Ovary (tissue), 9 donors: Measurements from ENCODE around the gene SH3PXD2A. TPM values are rescaled to one million over a fixed set of nuclear protein-coding genes. Genes with fewer than 3 reads are reported as not detected.

ENCODE experiments used
- DNase-seq, 5 donors: peaks; one replicate each; pipeline ENCODE4 v3.0.0-alpha.2; 2019 to 2020
- H3K27ac ChIP-seq, 2 donors: fragments of 200-600 bp; one replicate each; pipeline versions ENCODE4 v1.5.1 to v1.8.0; 2019 to 2022
- H3K27me3 ChIP-seq: fragments of 200-600 bp; one replicate; pipeline ENCODE4 v1.8.0; 2022
- H3K36me3 ChIP-seq: fragments of 200-600 bp; sonication (generic); one replicate; pipeline ENCODE4 v1.5.1; 2019
- H3K4me1 ChIP-seq: one replicate; pipeline ENCODE4 v1.8.1; 2013; ENCODE audit warnings: mild to moderate bottlenecking, moderate library complexity; ENCODE audit not compliant: insufficient read depth
- H3K4me3 ChIP-seq: fragments of 200-600 bp; sonication (generic); one replicate; pipeline ENCODE4 v1.5.1; 2017
- H3K9me3 ChIP-seq, 2 donors: fragments of 200-600 bp in 1 of 2; sonication (generic) in 1 of 2; one replicate each; pipeline versions ENCODE4 v1.5.1 to v1.8.1; 2013 to 2019; ENCODE audit warnings: mild to moderate bottlenecking in 1 of 2, moderate library complexity in 1 of 2
- CTCF ChIP-seq, 3 donors: fragments of 450-650 bp in 2 of 3; fragments of 200-600 bp in 1 of 3; IDR thresholded peaks; one replicate each; pipeline versions ENCODE4 v1.5.1 to v1.8.0; 2016 to 2022; ENCODE audit warnings: antibody characterized with exemption in 3 of 3, mild to moderate bottlenecking in 1 of 3
- EP300 ChIP-seq: sonication (generic); formaldehyde crosslinking; IDR thresholded peaks from one replicate; pipeline ENCODE4 v1.6.1; 2017; ENCODE audit warnings: antibody characterized with exemption
- POLR2A ChIP-seq: fragments of 450-650 bp; IDR thresholded peaks from one replicate; pipeline ENCODE4 v1.6.1; 2017; ENCODE audit warnings: antibody characterized with exemption, mild to moderate bottlenecking, moderate library complexity
- WGBS, 3 donors: extraction: QIAGEN DNeasy Blood & Tissue Kit in 1 of 3; methylation state at CpG; one replicate each; pipeline versions ENCODE4 v1.1.5 to v1.1.7; 2013 to 2017; 5-methylcytosine and 5-hydroxymethylcytosine counted together
- intact Hi-C, 4 donors: fragments of 100-400 bp; cut with DNase I; formaldehyde crosslinking; loops; one replicate each; pipeline versions ENCODE4 v1.11.0 to v1.15.1; 2022 to 2023
- polyA plus RNA-seq, 2 donors: library from polyadenylated mRNA; stranded (reverse); fragments of 200-250 nt in 1 of 2; fragments of 350-450 nt in 1 of 2; fragmentation: Illumina TruSeq in 1 of 2; extraction: RNeasy Lipid Tissue Mini Kit (QIAGEN cat#74804) in 1 of 2; gene quantifications; one replicate each; pipeline ENCODE4 v1.2.3, GENCODE V29; 2013 to 2014
- total RNA-seq, 7 donors: library from RNA; depleted of rRNA in 2 of 7; stranded (reverse); fragments of >200 nt in 2 of 7; fragmentation: NEBNext Ultra II Directional in 3 of 7; extraction: Animal tissue kit (Norgen Biotek cat#: 25700) in 3 of 7; gene quantifications; one replicate each; pipeline versions ENCODE4 v1.1.0 to v1.2.4, GENCODE V29; 2016 to 2023
- donor health status: DM: no; HTN: no; CAD: no; lungs with moderate emphysema.
- donor health status: DM: no; HTN: no; CAD: no.
- donor health status: Bipolar disorder and iron deficiency.
- donor health status: DM: yes; HTN: yes; CAD: no.
- donor health status: DM: no; HTN: no; CAD: no.
- donor health status: DM: yes; HTN: yes; CAD: no.

Gene SH3PXD2A
- total and polyA plus RNA-seq, 9 donors = 15.3 to 82.9 (median 52.2) TPM

GRCh38 chr10:103838070-103838395, 17.3 kb downstream of the SH3PXD2A start:
- WGBS, 3 donors = 89 to 93% (median 90%) methylated on average over 4 of the region's 4 CpGs

GRCh38 chr10:103837370-103838069, 17.9 kb downstream of the SH3PXD2A start:
- Histone ChIP-seq H3K27ac (no peak overlapping the region), H3K9me3 (no peaks in the 10 kb centered on the region), H3K4me1 (peaks cover 10% of the 10 kb centered on the region), H3K36me3 (no peaks in the 10 kb centered on the region), H3K27me3 (no peaks in the 10 kb centered on the region), H3K4me3 (no peak overlapping the region)
- no peak for TF ChIP-seq POLR2A
- TF ChIP-seq CTCF (IDR thresholded peaks at IDR 0.05) = no peak
- no peak for TF ChIP-seq EP300
- intact Hi-C loops = no loop called here
- peak in 1 of 5 donors; percentile 16 for DNase-seq
- WGBS, 3 donors = 87 to 93% (median 88%) methylated on average over 10 of the region's 10 CpGs

More at GRCh38 chr10:103838070-103838395, 17.3 kb downstream of the SH3PXD2A start:
- no peak for TF ChIP-seq POLR2A
- TF ChIP-seq EP300 = no peak
- TF ChIP-seq CTCF (IDR thresholded peaks at IDR 0.05) = no peak
- Histone ChIP-seq H3K36me3 (no peaks in the 10 kb centered on the region), H3K27ac (no peak overlapping the region), H3K4me3 (no peak overlapping the region), H3K27me3 (no peaks in the 10 kb centered on the region), H3K4me1 (peaks cover 10% of the 10 kb centered on the region), H3K9me3 (no peaks in the 10 kb centered on the region)
- intact Hi-C loops = no loop called here
- DNase-seq = peak in 1 of 5 donors; percentile 5

- Histone ChIP-seq H3K9me3 (no peaks in the 10 kb centered on the region), H3K36me3 (no peaks in the 10 kb centered on the region), H3K27ac (no peak overlapping the region), H3K4me3 (no peak overlapping the region), H3K4me1 (peaks cover 10% of the 10 kb centered on the region), H3K27me3 (no peaks in the 10 kb centered on the region)
- intact Hi-C loops = no loop called here
- TF ChIP-seq POLR2A = no peak
- TF ChIP-seq EP300 = no peak
- no peak for TF ChIP-seq CTCF (IDR thresholded peaks at IDR 0.05)
- WGBS, 3 donors = 90% methylated on average over 9 of the region's 9 CpGs
- peak in 1 of 5 donors; percentile 4 for DNase-seq
Observed at GRCh38 chr10:103836861-103837260, 18.5 kb downstream of the SH3PXD2A start.

- intact Hi-C loops = no loop called here
- H3K4me1 ChIP-seq = peaks cover 10% of the 10 kb centered on the region
- 85 to 94% (median 88%) methylated on average over 1 of the region's 1 CpG for WGBS, 3 donors
- no peak overlapping the region for H3K4me3 ChIP-seq
- no peak for TF ChIP-seq CTCF (IDR thresholded peaks at IDR 0.05)
- TF ChIP-seq EP300 = no peak
- TF ChIP-seq POLR2A = no peak
- H3K27ac ChIP-seq = peak overlapping the region in 1 of 2 donors; percentile 58
- no peaks in the 10 kb centered on the region for H3K9me3 ChIP-seq
- no peaks in the 10 kb centered on the region for H3K27me3 ChIP-seq
- no peaks in the 10 kb centered on the region for H3K36me3 ChIP-seq
- peak in 1 of 5 donors; percentile 4 for DNase-seq
Observed at GRCh38 chr10:103836273-103836672, 19.1 kb downstream of the SH3PXD2A start.
